Suprapubic skin (tissue), 4 donors: ENCODE results near the gene NCBP2L. TPM values are rescaled to one million over a fixed set of nuclear protein-coding genes. Genes with fewer than 3 reads are reported as not detected.

Source experiments
- DNase-seq, 2 donors: peaks; one replicate each; pipeline ENCODE4 v3.0.0-alpha.2; 2019; ENCODE audit warnings: low spot score in 2 of 2
- H3K27ac ChIP-seq: fragments of 200-600 bp; sonication (generic); one replicate; pipeline ENCODE4 v1.5.1; 2019
- H3K27me3 ChIP-seq: fragments of 200-600 bp; sonication (generic); one replicate; pipeline ENCODE4 v1.5.1; 2019
- H3K36me3 ChIP-seq: fragments of 200-600 bp; sonication (generic); one replicate; pipeline ENCODE4 v1.5.1; 2019
- H3K4me1 ChIP-seq: fragments of 200-600 bp; sonication (generic); one replicate; pipeline ENCODE4 v1.5.1; 2019
- H3K4me3 ChIP-seq: fragments of 200-600 bp; sonication (generic); one replicate; pipeline ENCODE4 v1.5.1; 2019; ENCODE audit warnings: mild to moderate bottlenecking
- H3K9me3 ChIP-seq: fragments of 200-600 bp; sonication (generic); one replicate; pipeline ENCODE4 v1.5.1; 2019
- EP300 ChIP-seq: sonication (generic); formaldehyde crosslinking; IDR thresholded peaks from one replicate; pipeline ENCODE4 v1.6.1; 2017; ENCODE audit warnings: antibody characterized with exemption
- POLR2A ChIP-seq, 2 donors: fragments of 450-650 bp; IDR thresholded peaks; one replicate each; pipeline ENCODE4 v1.6.1; 2017; ENCODE audit warnings: antibody characterized with exemption in 2 of 2, mild to moderate bottlenecking in 2 of 2, moderate library complexity in 2 of 2
- POLR2AphosphoS5 ChIP-seq, 3 donors: sonication (generic); formaldehyde crosslinking; IDR thresholded peaks; one replicate each; pipeline ENCODE4 v1.6.1; 2017; ENCODE audit warnings: antibody characterized with exemption in 3 of 3
- WGBS: methylation state at CpG from one replicate; pipeline ENCODE4 v1.1.5; 2018; 5-methylcytosine and 5-hydroxymethylcytosine counted together
- total RNA-seq, 4 donors: library from RNA; depleted of rRNA; stranded (reverse); fragments of >200 nt; gene quantifications; one replicate each; pipeline ENCODE4 v1.1.0, GENCODE V29; 2016
- TF ChIP-seq, protein P1 (sequence below), 2 donors: fragments of 200-600 bp in 1 of 2; fragments of 450-650 bp in 1 of 2; sonication (generic) in 1 of 2; IDR thresholded peaks; one replicate each; pipeline ENCODE4 v1.5.1; 2016 to 2019; ENCODE audit warnings: antibody characterized with exemption in 2 of 2, mild to moderate bottlenecking in 1 of 2, moderate library complexity in 1 of 2

Gene NCBP2L
- total RNA-seq, 4 donors from 2014 or later: not detected

DNA sequence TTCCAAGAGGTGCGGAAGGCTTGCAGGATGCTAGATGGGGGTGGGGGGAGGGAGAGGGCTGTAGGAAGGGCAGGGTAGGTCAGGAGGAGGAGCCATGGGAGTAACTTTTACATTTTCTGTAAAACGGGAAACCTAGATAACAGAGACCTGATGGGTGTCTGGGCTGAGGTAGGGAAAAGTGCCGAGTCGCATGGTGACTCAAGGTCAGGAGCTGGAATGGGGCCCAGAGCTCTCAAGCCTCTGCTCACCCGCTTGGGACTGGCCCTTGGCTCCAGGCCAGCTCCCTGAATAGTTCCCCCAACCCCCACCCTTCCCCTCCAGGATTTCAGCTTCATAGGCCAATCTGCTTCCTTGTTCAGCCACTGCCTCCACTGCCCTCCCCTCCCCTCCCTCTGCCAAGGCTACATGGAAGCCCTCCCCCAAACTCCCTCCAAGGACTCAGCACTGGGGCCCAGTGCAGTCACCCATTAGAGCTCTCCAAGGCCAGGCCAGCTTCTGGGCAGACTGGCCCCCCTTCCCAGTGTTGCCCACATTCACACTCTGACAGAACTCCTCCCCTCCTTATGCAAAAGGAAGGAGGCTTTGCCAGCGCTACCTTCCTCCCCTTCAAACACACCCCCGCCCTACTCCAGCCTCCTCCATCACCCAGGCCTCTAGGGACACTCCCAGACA lies 45.6 kb upstream of the NCBP2L start:
- peak in 1 of 2 donors; percentile 85 for DNase-seq
- H3K4me1 ChIP-seq: peaks cover 51% of the 10 kb centered on the region
- no peaks in the 10 kb centered on the region for H3K36me3 ChIP-seq
- no peak for TF ChIP-seq POLR2AphosphoS5 (IDR thresholded peaks at IDR 0.05)
- peak overlapping the region; percentile 29 for H3K27ac ChIP-seq
- H3K27me3 ChIP-seq: no peaks in the 10 kb centered on the region
- H3K4me3 ChIP-seq: no peak overlapping the region
- WGBS: 38% methylated on average over 7 of the region's 7 CpGs
- H3K9me3 ChIP-seq: no peaks in the 10 kb centered on the region

DNA sequence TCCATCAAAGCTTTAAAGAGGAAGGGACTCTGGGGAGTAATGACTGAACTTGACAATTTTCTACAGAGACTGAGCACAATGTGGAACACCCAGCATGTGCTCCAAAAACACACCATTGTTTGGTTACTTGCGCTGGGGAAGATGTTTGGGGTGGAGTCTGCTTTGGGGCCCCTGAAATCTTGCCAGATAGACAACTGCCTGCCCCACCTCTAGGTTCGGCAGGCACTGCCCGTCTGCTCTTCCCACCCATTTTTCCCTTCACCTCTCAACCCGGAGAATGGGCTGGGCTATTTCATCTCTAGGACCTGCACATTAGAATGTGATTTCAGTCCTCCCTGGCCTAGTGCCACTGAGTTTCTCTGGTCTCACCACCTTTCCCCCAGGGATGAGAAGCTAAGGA lies 43.8 kb upstream of the NCBP2L start:
- TF ChIP-seq, protein P1, sequence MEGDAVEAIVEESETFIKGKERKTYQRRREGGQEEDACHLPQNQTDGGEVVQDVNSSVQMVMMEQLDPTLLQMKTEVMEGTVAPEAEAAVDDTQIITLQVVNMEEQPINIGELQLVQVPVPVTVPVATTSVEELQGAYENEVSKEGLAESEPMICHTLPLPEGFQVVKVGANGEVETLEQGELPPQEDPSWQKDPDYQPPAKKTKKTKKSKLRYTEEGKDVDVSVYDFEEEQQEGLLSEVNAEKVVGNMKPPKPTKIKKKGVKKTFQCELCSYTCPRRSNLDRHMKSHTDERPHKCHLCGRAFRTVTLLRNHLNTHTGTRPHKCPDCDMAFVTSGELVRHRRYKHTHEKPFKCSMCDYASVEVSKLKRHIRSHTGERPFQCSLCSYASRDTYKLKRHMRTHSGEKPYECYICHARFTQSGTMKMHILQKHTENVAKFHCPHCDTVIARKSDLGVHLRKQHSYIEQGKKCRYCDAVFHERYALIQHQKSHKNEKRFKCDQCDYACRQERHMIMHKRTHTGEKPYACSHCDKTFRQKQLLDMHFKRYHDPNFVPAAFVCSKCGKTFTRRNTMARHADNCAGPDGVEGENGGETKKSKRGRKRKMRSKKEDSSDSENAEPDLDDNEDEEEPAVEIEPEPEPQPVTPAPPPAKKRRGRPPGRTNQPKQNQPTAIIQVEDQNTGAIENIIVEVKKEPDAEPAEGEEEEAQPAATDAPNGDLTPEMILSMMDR (IDR thresholded peaks at IDR 0.05): no peak
- no peak for TF ChIP-seq POLR2AphosphoS5 (IDR thresholded peaks at IDR 0.05)
- Histone ChIP-seq H3K9me3 (no peaks in the 10 kb centered on the region), H3K27me3 (no peaks in the 10 kb centered on the region), H3K27ac (no peak overlapping the region), H3K4me1 (peaks cover 65% of the 10 kb centered on the region), H3K36me3 (no peaks in the 10 kb centered on the region), H3K4me3 (no peak overlapping the region)
- WGBS: 56% methylated on average over 4 of the region's 4 CpGs
- DNase-seq: no peak

DNA sequence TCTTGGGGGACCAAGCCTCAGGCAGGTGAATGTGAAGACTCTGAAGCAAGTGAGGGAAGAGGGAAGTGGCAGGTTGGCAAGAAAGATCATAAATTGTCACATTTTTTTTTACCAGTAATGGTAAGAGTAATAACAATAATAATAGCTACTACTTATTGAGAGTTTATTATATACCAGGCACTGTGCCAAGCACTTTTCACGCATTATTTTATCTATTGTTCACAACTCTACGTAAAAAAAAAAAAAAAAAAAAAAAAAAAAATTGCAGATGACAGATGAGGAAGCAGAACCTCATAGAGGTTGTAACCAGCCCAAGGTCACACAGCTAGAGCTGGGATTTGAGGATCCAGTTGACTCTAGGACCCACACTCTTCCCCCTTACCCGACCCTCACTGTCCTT lies 42.9 kb upstream of the NCBP2L start:
- no peaks in the 10 kb centered on the region for H3K9me3 ChIP-seq
- 73% methylated on average over 3 of the region's 3 CpGs for WGBS
- no peak overlapping the region for H3K27ac ChIP-seq
- TF ChIP-seq POLR2A (IDR thresholded peaks at IDR 0.05): no peak
- no peak for TF ChIP-seq EP300
- TF ChIP-seq POLR2AphosphoS5 (IDR thresholded peaks at IDR 0.05): no peak
- TF ChIP-seq, protein P1 (IDR thresholded peaks at IDR 0.05): no peak
- peaks cover 63% of the 10 kb centered on the region for H3K4me1 ChIP-seq
- DNase-seq: no peak
- H3K36me3 ChIP-seq: no peaks in the 10 kb centered on the region
- H3K27me3 ChIP-seq: no peaks in the 10 kb centered on the region
- no peak overlapping the region for H3K4me3 ChIP-seq

DNA sequence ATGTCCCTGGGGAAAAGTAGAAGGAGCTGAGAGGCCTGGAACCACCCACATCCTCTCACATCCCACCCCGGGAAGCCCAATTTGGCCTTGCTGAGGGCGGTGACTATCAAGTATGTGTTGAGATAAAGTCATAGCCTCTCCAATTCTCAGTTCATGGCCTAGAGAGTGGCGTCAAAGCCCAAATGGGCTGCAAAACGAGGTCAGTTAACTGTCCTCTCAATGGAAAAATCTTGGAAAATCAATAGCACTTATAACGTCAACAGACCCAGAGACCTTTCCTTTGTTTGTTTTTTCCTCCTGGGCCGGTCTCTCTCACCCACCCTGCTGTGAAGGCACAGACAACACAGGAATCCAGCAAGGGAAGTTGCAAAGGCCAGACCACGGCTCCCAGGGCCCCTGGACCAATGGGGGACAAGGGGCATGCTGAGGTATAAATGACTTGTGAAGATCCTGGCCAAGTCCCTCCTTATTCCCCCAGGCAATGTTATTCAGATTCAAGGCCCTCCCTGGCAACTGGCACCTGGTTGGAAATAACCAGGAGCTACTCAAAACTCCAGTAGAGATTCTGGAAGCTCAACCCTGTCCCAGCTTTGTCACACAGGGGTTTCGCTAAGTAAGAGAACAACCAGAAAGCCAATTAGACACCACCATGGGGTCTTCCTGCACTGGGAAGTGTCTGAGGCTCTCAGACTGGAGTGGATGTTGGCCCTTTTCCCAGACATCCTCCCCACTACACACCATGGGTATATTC lies 40.6 kb upstream of the NCBP2L start:
- WGBS: 68% methylated on average over 8 of the region's 8 CpGs

DNA sequence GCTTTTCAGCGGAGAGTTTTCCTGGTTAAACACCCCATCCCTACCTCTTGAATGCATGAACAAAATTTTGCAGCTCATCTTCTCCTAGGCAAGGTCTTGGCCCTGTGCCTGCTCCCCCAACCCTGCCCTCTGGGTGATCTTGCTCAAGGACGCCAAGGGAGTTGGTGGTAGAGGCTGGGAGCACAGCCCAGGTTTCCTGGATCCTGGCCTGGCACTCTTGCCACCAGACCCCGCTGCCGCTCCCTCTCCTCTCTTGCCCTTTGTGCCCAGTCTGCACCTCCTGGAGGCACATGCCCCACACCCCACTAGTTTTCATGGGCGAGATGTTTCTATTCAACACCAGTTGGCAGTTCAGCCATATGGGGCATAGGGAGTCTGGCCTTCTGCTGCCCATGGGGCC lies 39.3 kb upstream of the NCBP2L start:
- 50% methylated on average over 5 of the region's 5 CpGs for WGBS
- no peaks in the 10 kb centered on the region for H3K27me3 ChIP-seq
- no peaks in the 10 kb centered on the region for H3K36me3 ChIP-seq
- H3K27ac ChIP-seq: no peak overlapping the region
- H3K4me3 ChIP-seq: no peak overlapping the region
- peaks cover 69% of the 10 kb centered on the region for H3K4me1 ChIP-seq
- DNase-seq: no peak
- TF ChIP-seq, protein P1 (IDR thresholded peaks at IDR 0.05): no peak
- TF ChIP-seq POLR2AphosphoS5 (IDR thresholded peaks at IDR 0.05): no peak
- no peak for TF ChIP-seq EP300
- TF ChIP-seq POLR2A (IDR thresholded peaks at IDR 0.05): no peak
- no peaks in the 10 kb centered on the region for H3K9me3 ChIP-seq

More for the DNA sequence above, 40.6 kb upstream of the NCBP2L start:
- Histone ChIP-seq H3K4me1 (peaks cover 65% of the 10 kb centered on the region), H3K4me3 (no peak overlapping the region), H3K27me3 (no peaks in the 10 kb centered on the region), H3K9me3 (no peaks in the 10 kb centered on the region), H3K27ac (no peak overlapping the region), H3K36me3 (no peaks in the 10 kb centered on the region)
- TF ChIP-seq, protein P1 (IDR thresholded peaks at IDR 0.05): no peak
- TF ChIP-seq POLR2AphosphoS5 (IDR thresholded peaks at IDR 0.05) (no peak), EP300 (no peak), POLR2A (IDR thresholded peaks at IDR 0.05) (no peak)
- no peak for DNase-seq
